Bronchial epithelial cell (primary cell): ENCODE data around the gene TAF1C. TPM values are rescaled to one million over a fixed set of nuclear protein-coding genes. Genes with fewer than 3 reads are reported as not detected.

Source experiments
- DNase-seq: peaks from one replicate; pipeline ENCODE4 v3.0.0-alpha.2; 2010; ENCODE audit warnings: low read depth
- FAIRE-seq: peaks from 2 replicates; lab custom pipeline; 2011; peaks lifted over from hg19 to GRCh38; lab: Jason Lieb, UNC
- H3K27me3 ChIP-seq: 2 replicates; pipeline ENCODE4 v1.5.1; 2011; ENCODE audit warnings: low read length; ENCODE audit not compliant: control insufficient read depth, insufficient read depth
- H3K36me3 ChIP-seq: 2 replicates; pipeline ENCODE4 v1.5.1; 2011; ENCODE audit warnings: low read length; ENCODE audit not compliant: control insufficient read depth, insufficient read depth
- H3K4me3 ChIP-seq: 2 replicates; pipeline ENCODE4 v1.5.1; 2011; ENCODE audit warnings: mild to moderate bottlenecking, low read depth, low read length, control low read depth
- CTCF ChIP-seq: IDR thresholded peaks from 2 replicates; pipeline ENCODE4 v1.5.1; 2011; ENCODE audit warnings: mild to moderate bottlenecking, moderate library complexity, low read length, control low read depth, inconsistent platforms; ENCODE audit not compliant: insufficient read depth, severe bottlenecking
- total RNA-seq: library from RNA; depleted of rRNA; stranded (reverse); fragments of >200 nt; gene quantifications from 2 replicates; pipeline ENCODE4 v1.2.1, GENCODE V29; 2014

The TAF1C gene
- total RNA-seq, 1 donor from 2014 or later, result 7.9 TPM

- H3K4me3 ChIP-seq, result no peak overlapping the region
- no peak for DNase-seq
- H3K36me3 ChIP-seq, result peaks cover 8% of the 10 kb centered on the region
- no peaks in the 10 kb centered on the region for H3K27me3 ChIP-seq
- TF ChIP-seq CTCF, result no peak
- FAIRE-seq, result no peak
Measured at GRCh38 chr16:84176192-84177053, 10.4 kb downstream of the TAF1C start.

- H3K27me3 ChIP-seq, result no peaks in the 10 kb centered on the region
- peaks cover 6% of the 10 kb centered on the region for H3K36me3 ChIP-seq
- peak; percentile 55 for FAIRE-seq
- no peak overlapping the region for H3K4me3 ChIP-seq
- peak; percentile 40 for DNase-seq
- peak; percentile 73 for TF ChIP-seq CTCF
Measured at GRCh38 chr16:84175350-84176081, 11.3 kb downstream of the TAF1C start.

GRCh38 chr16:84174396-84174795, 12.5 kb downstream of the TAF1C start:
- FAIRE-seq (no peak), DNase-seq (no peak)
- H3K4me3 ChIP-seq, result no peak overlapping the region
- peaks cover 2% of the 10 kb centered on the region for H3K36me3 ChIP-seq
- no peaks in the 10 kb centered on the region for H3K27me3 ChIP-seq
- no peak for TF ChIP-seq CTCF

- FAIRE-seq (no peak), DNase-seq (no peak)
- Histone ChIP-seq H3K27me3 (peaks cover 2% of the 10 kb centered on the region), H3K36me3 (no peaks in the 10 kb centered on the region), H3K4me3 (no peak overlapping the region)
- no peak for TF ChIP-seq CTCF
Measured at GRCh38 chr16:84169765-84170310, 17.0 kb downstream of the TAF1C start.

- no peak for DNase-seq
- Histone ChIP-seq H3K4me3 (no peak overlapping the region), H3K36me3 (no peaks in the 10 kb centered on the region), H3K27me3 (peaks cover 2% of the 10 kb centered on the region)
- FAIRE-seq, result no peak
- TF ChIP-seq CTCF, result no peak
Measured at GRCh38 chr16:84166796-84167695, 19.8 kb downstream of the TAF1C start.
